Endothelial cell of umbilical vein (primary cell): ENCODE results near the gene KASH5. TPM values are rescaled to one million over a fixed set of nuclear protein-coding genes. Genes with fewer than 3 reads are reported as not detected.
A peak's percentile ranks its signal among the peaks of the same experiment; 100 is the strongest.

Source experiments
- BruUV-seq: library from RNA; stranded (reverse); fragments of 400-500 nt; replicated peaks from 2 replicates; lab custom pipeline; 2021; lab: Mats Ljungman, UMichigan
- CTCF ChIA-PET: fragments of 300-600, 350-600 bp; sonication (Branson Sonifier 250); formaldehyde crosslinking; loops from one replicate; lab custom pipeline; 2021; ENCODE audit warnings: antibody characterized with exemption, inconsistent platforms; lab: Charles Lee
- POLR2A ChIA-PET: fragments of 300-600, 350-600 bp; sonication (Branson Sonifier 250); formaldehyde crosslinking; loops from one replicate; lab custom pipeline; 2021; ENCODE audit warnings: antibody characterized with exemption, inconsistent platforms; lab: Charles Lee
- DNase-seq: peaks from one replicate; pipeline ENCODE4 v3.0.0-alpha.2; 2011; ENCODE audit warnings: low read depth, low spot score
- FAIRE-seq: peaks from 2 replicates; lab custom pipeline; 2011; peaks lifted over from hg19 to GRCh38; lab: Jason Lieb, UNC
- H2AFZ ChIP-seq: 2 replicates; pipeline ENCODE4 v1.6.0; 2012; ENCODE audit warnings: low read depth, low read length, control low read depth, inconsistent platforms
- H3K27ac ChIP-seq: 2 replicates; pipeline ENCODE4 v1.5.1; 2011; ENCODE audit warnings: low read depth, mild to moderate bottlenecking, control low read depth, low read length, moderate library complexity; ENCODE audit not compliant: insufficient read depth
- H3K27me3 ChIP-seq, 2 experiments: 2 replicates each; pipeline versions ENCODE4 v1.6.0 to v1.6.1; 2011; ENCODE audit warnings: low read length in 2 of 2, mixed read lengths in 1 of 2; ENCODE audit not compliant: control insufficient read depth in 2 of 2, insufficient read depth in 2 of 2
- H3K36me3 ChIP-seq, 2 experiments: 2 replicates in 1 of 2; 3 replicates in 1 of 2; pipeline ENCODE4 v1.5.1; 2011; ENCODE audit warnings: low read length in 2 of 2, mild to moderate bottlenecking in 1 of 2, moderate library complexity in 1 of 2; ENCODE audit not compliant: control insufficient read depth in 2 of 2, insufficient read depth in 2 of 2; ENCODE audit errors: extremely low read depth in 1 of 2
- H3K4me1 ChIP-seq: 3 replicates; pipeline ENCODE4 v1.5.1; 2011; ENCODE audit warnings: mild to moderate bottlenecking, low read length; ENCODE audit not compliant: control insufficient read depth, insufficient read depth; ENCODE audit errors: extremely low read depth
- H3K4me2 ChIP-seq: 2 replicates; pipeline ENCODE4 v1.6.1; 2011; ENCODE audit warnings: low read length, control low read depth, mixed read lengths; ENCODE audit not compliant: insufficient read depth
- H3K4me3 ChIP-seq, 3 experiments: fragments of 200-600 bp in 1 of 3; sonication (generic), shearing (Covaris generic) in 1 of 3; replicated peaks in 1 of 3; 2 replicates each; pipeline ENCODE4 v1.5.1; 2011 to 2016; ENCODE audit warnings: control low read depth in 3 of 3, low read length in 3 of 3, mild to moderate bottlenecking in 2 of 3, inconsistent platforms in 1 of 3, low read depth in 1 of 3, moderate library complexity in 1 of 3; ENCODE audit not compliant: insufficient read depth in 1 of 3
- H3K79me2 ChIP-seq: 2 replicates; pipeline ENCODE4 v1.6.0; 2012; ENCODE audit warnings: low read length, inconsistent platforms; ENCODE audit not compliant: control insufficient read depth, insufficient read depth
- H3K9ac ChIP-seq: replicated peaks from 2 replicates; pipeline ENCODE3; 2011; ENCODE audit warnings: low read length, control low read depth; ENCODE audit not compliant: insufficient read depth; ENCODE audit errors: extremely low read depth
- H3K9me1 ChIP-seq: replicated peaks from 3 replicates; pipeline ENCODE4 v1.6.0; 2011; ENCODE audit warnings: mild to moderate bottlenecking, low read length; ENCODE audit not compliant: control insufficient read depth, insufficient read depth; ENCODE audit errors: extremely low read depth
- H3K9me3 ChIP-seq: replicated peaks from 2 replicates; pipeline ENCODE4 v1.5.1; 2012; ENCODE audit warnings: low read length, inconsistent platforms; ENCODE audit not compliant: control insufficient read depth, insufficient read depth
- H4K20me1 ChIP-seq: replicated peaks from 2 replicates; pipeline ENCODE3; 2011; ENCODE audit warnings: mild to moderate bottlenecking, low read length; ENCODE audit not compliant: control insufficient read depth, insufficient read depth; ENCODE audit errors: extremely low read depth
- CTCF ChIP-seq, 2 donors: IDR thresholded peaks; 1 replicate in 1 of 2; 2 replicates in 1 of 2; pipeline ENCODE4 v1.5.1; 2011; ENCODE audit warnings: low read length in 2 of 2, mild to moderate bottlenecking in 2 of 2, moderate library complexity in 2 of 2, control low read depth in 1 of 2, inconsistent platforms in 1 of 2, low read depth in 1 of 2; ENCODE audit not compliant: insufficient read depth in 1 of 2; ENCODE audit errors: extremely low read depth in 1 of 2
- EZH2 ChIP-seq: IDR thresholded peaks from 2 replicates; pipeline ENCODE4 v1.6.1; 2012; ENCODE audit warnings: borderline replicate concordance, low read depth, mild to moderate bottlenecking, moderate library complexity, low read length, inconsistent platforms; ENCODE audit not compliant: severe bottlenecking
- MYC ChIP-seq: IDR thresholded peaks from one replicate; pipeline ENCODE4 v1.6.1; 2011; ENCODE audit warnings: mild to moderate bottlenecking, low read depth, low read length
- dilution Hi-C: fragments of 300-500 bp; cut with MboI; formaldehyde crosslinking; loops from one replicate; pipeline ENCODE4 v1.15.0; 2019; ENCODE audit warnings: low sequenced_read_pairs; ENCODE audit not compliant: extremely low pct_ligation_motif_present
- intact Hi-C: fragments of 100-400 bp; cut with micrococcal nuclease; formaldehyde crosslinking; loops from one replicate; pipeline ENCODE4 v1.10.0; 2022
- polyA plus RNA-seq, 4 experiments: library from polyadenylated mRNA; depleted of rRNA in 3 of 4; stranded (reverse) in 3 of 4; unstranded in 1 of 4; fragments of >200 nt; gene quantifications; 2 replicates each; pipeline versions ENCODE4 v1.2.1 to v1.2.3, GENCODE V29; 2011 to 2012; ENCODE audit warnings: missing spikeins in 1 of 4
- total RNA-seq: library from RNA; stranded (reverse); gene quantifications from 2 replicates; pipeline ENCODE4 v1.2.3, GENCODE V29; 2021

The KASH5 gene
- total and polyA plus RNA-seq, 2 donors (not counting 3 experiments of a cell fraction or from before 2014, with no cell fraction given), result 0.03 TPM; not detected in 1

- no peak for FAIRE-seq
- Histone ChIP-seq H2AFZ (peak overlapping the region; percentile 96), H3K9me3 (no peaks in the 10 kb centered on the region), H3K36me3 (no peaks in the 10 kb centered on the region), H3K27me3 (peaks cover 40 to 48% of the 10 kb centered on the region in 2 experiments), H3K4me3 (peak overlapping the region in 1 of 3 experiments; percentile 58), H3K79me2 (no peaks in the 10 kb centered on the region), H3K4me2 (no peak overlapping the region), H3K9ac (no peak overlapping the region), H3K4me1 (no peaks in the 10 kb centered on the region), H4K20me1 (no peaks in the 10 kb centered on the region), H3K27ac (no peak overlapping the region), H3K9me1 (no peaks in the 10 kb centered on the region)
- ChIA-PET POLR2A (no interaction called here), CTCF (interaction anchor here (0.5 to 2.8 kb wide), 13 partner anchors 9 to 217 kb away, joined by 3 to 11 read pairs (median 3); partner anchors contain the start of genes FLT3LG, GFY, PIH1D1 and TEAD2)
- intact Hi-C loops, result no loop called here
- TF ChIP-seq CTCF (IDR thresholded peaks at IDR 0.05; ENCODE audit: extremely low read depth in 1 of 2, insufficient read depth in 1 of 2, low read depth in 1 of 2, low read length in 2 of 2) (no peak), EZH2 (peak; percentile 48)
- no TSS peak for BruUV-seq
- dilution Hi-C loops, result no loop called here
- no peak for DNase-seq
Measured at GRCh38 chr19:49442354-49442753, 54.3 kb downstream of the KASH5 start.

GRCh38 chr19:49442771-49443365 is 54.8 kb downstream of the KASH5 start:
- Histone ChIP-seq H3K9me3 (no peaks in the 10 kb centered on the region), H3K9ac (peak overlapping the region; percentile 24), H2AFZ (peak overlapping the region; percentile 96), H3K27ac (no peak overlapping the region), H3K36me3 (no peaks in the 10 kb centered on the region), H3K79me2 (no peaks in the 10 kb centered on the region), H3K4me2 (peak overlapping the region; percentile 80), H3K4me1 (no peaks in the 10 kb centered on the region), H3K4me3 (peak overlapping the region; percentile 58 to 78 (median 65)), H3K27me3 (peaks cover 35 to 43% of the 10 kb centered on the region in 2 experiments), H4K20me1 (no peaks in the 10 kb centered on the region), H3K9me1 (no peaks in the 10 kb centered on the region)
- peak; percentile 89 for FAIRE-seq
- peak; percentile 83 for DNase-seq
- intact Hi-C loops, result loop anchor here (1.0 kb wide), 5 partner anchors 8 to 217 kb away; partner anchors contain the start of genes DKKL1 and PIH1D1
- dilution Hi-C loops, result no loop called here
- TF ChIP-seq MYC, result no peak
- ChIA-PET CTCF (interaction anchor here (0.5 to 2.8 kb wide), 14 partner anchors 8 to 683 kb away, joined by 3 to 11 read pairs (median 3); partner anchors contain the start of genes FLT3LG, GFY, PIH1D1 and TEAD2), POLR2A (no interaction called here)
- BruUV-seq, result no TSS peak
